Activated B cell treated with CpG ODN at 0.5 μM for 24 hours (primary cell): ENCODE data around the gene BMP2K. TPM values are rescaled to one million over a fixed set of nuclear protein-coding genes. Genes with fewer than 3 reads are reported as not detected.

Experiments
- ATAC-seq: fragments of 200-7000 bp; cut with Tn5 transposase; one replicate; pipeline ENCODE4 v1.10.0; 2021; ENCODE audit warnings: low read depth, mild to moderate bottlenecking, moderate library complexity
- CTCF ChIA-PET: fragments of 350-600 bp; sonication (Branson Sonifier 250); formaldehyde crosslinking; loops from one replicate; lab custom pipeline; 2021; ENCODE audit warnings: antibody characterized with exemption; lab: Charles Lee
- POLR2A ChIA-PET: fragments of 350-600 bp; sonication (Branson Sonifier 250); formaldehyde crosslinking; loops from one replicate; lab custom pipeline; 2021; ENCODE audit warnings: antibody characterized with exemption; lab: Charles Lee
- DNase-seq: peaks from one replicate; pipeline ENCODE4 v3.0.0; 2022
- H3K27ac Mint-ChIP-seq: one replicate; pipeline ENCODE4 v1.8.0; 2020; ENCODE audit warnings: mixed read lengths
- H3K27me3 Mint-ChIP-seq: one replicate; pipeline ENCODE4 v1.8.0; 2021; ENCODE audit warnings: mixed read lengths
- H3K36me3 Mint-ChIP-seq: one replicate; pipeline ENCODE4 v1.8.0; 2021; ENCODE audit warnings: low read depth, mixed read lengths
- H3K4me1 Mint-ChIP-seq: one replicate; pipeline ENCODE4 v1.8.0; 2021; ENCODE audit warnings: mixed read lengths
- H3K4me3 Mint-ChIP-seq: one replicate; pipeline ENCODE4 v1.8.0; 2020; ENCODE audit warnings: mild to moderate bottlenecking, mixed read lengths
- H3K9me3 Mint-ChIP-seq: one replicate; pipeline ENCODE4 v1.8.0; 2020; ENCODE audit warnings: mixed read lengths
- CTCF ChIP-seq: fragments of 200-600 bp; IDR thresholded peaks from one replicate; pipeline ENCODE4 v1.8.0; 2022; ENCODE audit warnings: antibody characterized with exemption, mild to moderate bottlenecking
- intact Hi-C: fragments of 100-400 bp; cut with micrococcal nuclease; formaldehyde crosslinking; loops from one replicate; pipeline ENCODE4 v1.15.1; 2024
- total RNA-seq: library from RNA; stranded (reverse); gene quantifications from 2 replicates; pipeline ENCODE4 v1.2.3, GENCODE V29; 2022

BMP2K gene
- total RNA-seq, 1 donor from 2014 or later = 135 TPM

GRCh38 chr4:78953769-78954666 lies 177.9 kb downstream of the BMP2K start:
- intact Hi-C loops = loop anchor here (5.0 kb wide), 2 partner anchors 1173 to 1403 kb away; no protein-coding TSS in a partner anchor
- H3K27me3 Mint-ChIP-seq = peaks cover 10% of the 10 kb centered on the region
- no peaks in the 10 kb centered on the region for H3K36me3 Mint-ChIP-seq
- no peak for TF ChIP-seq CTCF
- CTCF ChIA-PET = interaction anchor here (1.6 to 2.5 kb wide), 4 partner anchors 11 to 1263 kb away, joined by 4 to 16 read pairs (median 6); partner anchors contain the start of gene PAQR3
- H3K4me3 Mint-ChIP-seq = no peak overlapping the region
- POLR2A ChIA-PET = no interaction called here
- H3K9me3 Mint-ChIP-seq = no peaks in the 10 kb centered on the region
- H3K4me1 Mint-ChIP-seq = no peaks in the 10 kb centered on the region
- DNase-seq (no peak), ATAC-seq (no peak)
- H3K27ac Mint-ChIP-seq = no peak overlapping the region

- peaks cover 5% of the 10 kb centered on the region for H3K27me3 Mint-ChIP-seq
- POLR2A ChIA-PET = no interaction called here
- intact Hi-C loops = no loop called here
Observed at GRCh38 chr4:78956975-78957374, 180.8 kb downstream of the BMP2K start.

GRCh38 chr4:78960926-78961325 lies 184.8 kb downstream of the BMP2K start:
- intact Hi-C loops = no loop called here
- H3K27ac Mint-ChIP-seq = no peak overlapping the region
- no peaks in the 10 kb centered on the region for H3K4me1 Mint-ChIP-seq
- TF ChIP-seq CTCF = no peak
- peaks cover 5% of the 10 kb centered on the region for H3K27me3 Mint-ChIP-seq
- CTCF ChIA-PET = interaction anchor here (2.3 kb wide), 1 partner anchor 9 kb away, joined by 7 read pairs; no protein-coding TSS in a partner anchor
- no peak for ATAC-seq
- no peaks in the 10 kb centered on the region for H3K36me3 Mint-ChIP-seq
- POLR2A ChIA-PET = no interaction called here
- no peak overlapping the region for H3K4me3 Mint-ChIP-seq
- no peaks in the 10 kb centered on the region for H3K9me3 Mint-ChIP-seq
- DNase-seq = no peak

More at GRCh38 chr4:78956975-78957374, 180.8 kb downstream of the BMP2K start:
- DNase-seq (no peak), ATAC-seq (no peak)
- no peaks in the 10 kb centered on the region for H3K4me1 Mint-ChIP-seq
- no peak overlapping the region for H3K27ac Mint-ChIP-seq
- no peak for TF ChIP-seq CTCF
- H3K36me3 Mint-ChIP-seq = no peaks in the 10 kb centered on the region
- CTCF ChIA-PET = interaction anchor here (0.6 kb wide), 1 partner anchor 1713 kb away, joined by 3 read pairs; no protein-coding TSS in a partner anchor
- no peaks in the 10 kb centered on the region for H3K9me3 Mint-ChIP-seq
- H3K4me3 Mint-ChIP-seq = no peak overlapping the region

Other genes starting within 250 kb of the BMP2K start
- gene ANXA3, start 224.6 kb upstream of the BMP2K start, total RNA-seq = 0.64 and 0.67 TPM in 2 replicates
- 10.2 and 10.3 TPM in 2 replicates for gene PAQR3, start 163.1 kb downstream of the BMP2K start, total RNA-seq